Measurements from ENCODE around the gene MRAS.
"Not testable (repeated sequence)": the region's sequence is repeated elsewhere in the genome, so short reads cannot be mapped to it uniquely, and the experiment has no call there.

MRAS gene

DNA sequence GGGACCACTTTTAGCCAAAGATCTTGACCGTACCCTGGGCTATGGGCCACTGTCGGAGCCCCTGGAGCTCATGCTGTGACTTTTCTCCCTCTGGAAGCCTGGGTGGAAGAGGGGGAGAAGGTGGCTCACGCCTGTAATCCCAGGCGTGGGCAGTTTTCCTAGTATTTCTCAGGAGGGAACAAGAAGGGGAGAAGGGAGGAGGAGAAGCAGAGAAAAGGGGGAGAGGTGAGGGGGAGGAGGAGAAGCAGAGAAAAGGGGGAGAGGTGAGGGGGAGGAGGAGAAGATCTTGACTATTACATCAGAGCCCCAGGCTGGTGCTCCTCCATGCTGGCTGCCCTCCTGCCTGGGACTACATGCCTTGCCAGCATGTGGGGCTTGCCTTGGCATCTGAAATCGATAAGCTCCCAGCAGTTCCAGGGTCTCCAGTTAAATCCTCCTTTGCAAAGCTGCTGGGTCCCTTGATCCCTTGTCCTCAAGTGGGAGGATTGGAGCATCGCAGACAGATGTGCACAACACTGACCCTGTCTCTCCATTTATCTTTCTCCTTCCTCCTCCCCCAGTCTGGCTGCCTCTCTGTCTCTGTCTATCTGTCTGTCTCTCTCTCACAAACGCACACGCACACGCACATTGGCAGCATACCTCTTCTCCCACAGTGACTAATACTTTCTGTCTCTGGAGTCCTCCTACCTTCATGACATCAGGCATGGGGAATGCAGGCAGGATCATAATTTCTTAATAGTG lies 41.6 kb downstream of the MRAS start:
- DNase-seq (ENCODE audit: low read depth) = no peak

DNA sequence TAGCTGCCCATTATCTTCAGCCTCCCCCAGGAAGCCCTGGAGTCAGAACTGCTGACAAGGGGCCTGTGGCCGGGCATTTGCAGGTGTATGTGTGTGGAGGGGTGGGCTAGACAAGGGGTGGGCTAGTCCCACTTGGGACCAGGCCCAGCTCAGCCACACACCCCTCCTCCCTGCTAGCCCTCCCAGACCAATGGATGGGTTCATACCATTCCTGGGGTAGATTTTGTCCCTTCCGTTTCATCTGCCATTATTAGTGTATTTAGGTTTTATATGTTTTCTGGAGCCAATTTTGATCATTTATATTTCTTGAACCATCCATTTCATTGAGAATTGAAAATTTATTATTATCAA lies 42.2 kb downstream of the MRAS start:
- DNase-seq (ENCODE audit: low read depth) = no peak

GRCh38 chr3:138394156-138394555 lies 45.8 kb downstream of the MRAS start:
- no peak for DNase-seq (ENCODE audit: low read depth)

- no peak for DNase-seq (ENCODE audit: low read depth)
Measured at GRCh38 chr3:138394686-138395085, 46.3 kb downstream of the MRAS start.

DNA sequence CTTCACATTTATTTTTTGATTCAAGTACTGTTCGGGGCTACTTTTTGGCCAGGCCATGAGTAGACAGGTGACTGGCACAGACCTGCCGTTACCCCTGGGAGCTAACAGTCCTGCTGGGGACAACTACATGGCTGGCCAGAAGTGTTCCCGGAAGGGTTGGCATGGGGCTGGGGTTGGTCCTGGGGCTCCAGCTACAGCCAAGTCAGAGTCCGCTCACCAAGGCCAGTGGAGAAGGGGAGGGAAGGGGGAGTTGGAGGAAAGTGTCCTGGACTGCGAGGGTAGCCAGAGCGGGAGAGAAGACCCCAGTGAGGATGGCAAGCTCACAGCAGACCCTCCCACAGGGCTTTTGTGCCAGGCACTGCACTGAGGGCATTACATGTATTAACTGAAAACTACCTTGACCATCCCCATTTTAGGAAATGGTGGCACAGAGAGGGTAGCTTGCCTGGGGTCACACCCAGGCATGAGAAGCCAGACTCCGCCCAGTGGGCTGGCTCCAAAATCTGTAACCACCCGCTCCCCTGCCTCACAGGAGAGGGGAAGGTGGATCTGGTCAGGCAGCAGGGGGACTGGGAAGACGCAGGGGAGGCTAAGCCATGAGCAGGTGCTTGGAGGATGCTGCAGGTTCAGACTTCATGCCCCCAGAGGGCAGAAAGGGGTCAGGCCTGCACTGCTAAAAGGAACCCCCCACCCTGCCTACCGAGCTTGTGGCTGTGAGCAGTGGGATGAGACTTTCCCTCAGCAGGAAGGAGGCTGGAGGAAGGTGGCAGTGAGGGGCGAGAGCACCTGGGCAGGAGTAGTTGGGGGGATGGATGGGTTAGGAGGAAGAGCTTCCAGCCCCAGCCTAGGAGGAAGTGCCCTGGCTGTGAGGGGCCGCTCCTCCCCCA lies 47.7 kb downstream of the MRAS start:
- no peak for DNase-seq (ENCODE audit: low read depth)

GRCh38 chr3:138396752-138397410 lies 48.5 kb downstream of the MRAS start:
- DNase-seq (ENCODE audit: low read depth) = no peak

DNA sequence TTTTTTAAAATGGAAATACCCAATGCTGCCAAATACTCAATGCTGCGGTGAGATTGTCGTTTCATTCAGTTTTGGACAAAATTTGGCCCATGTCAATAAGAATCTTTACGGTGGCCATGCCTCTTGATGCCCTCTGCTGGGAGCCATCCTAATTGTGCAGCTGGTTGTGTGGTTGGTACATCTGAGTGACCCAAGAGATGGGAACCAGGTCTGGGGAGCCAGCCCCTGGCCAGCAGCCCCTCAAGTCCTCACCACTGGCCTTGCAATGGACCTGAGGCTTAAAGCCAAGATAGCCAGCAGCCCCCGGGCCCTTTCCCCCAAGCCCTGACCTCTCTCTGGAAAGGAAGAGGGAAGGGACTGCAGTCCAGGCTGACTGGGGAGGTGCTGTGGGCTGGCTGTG lies 49.6 kb downstream of the MRAS start:
- no peak for DNase-seq (ENCODE audit: low read depth)

- DNase-seq (ENCODE audit: low read depth) = no peak
Measured at GRCh38 chr3:138398791-138399575, 50.6 kb downstream of the MRAS start.

DNA sequence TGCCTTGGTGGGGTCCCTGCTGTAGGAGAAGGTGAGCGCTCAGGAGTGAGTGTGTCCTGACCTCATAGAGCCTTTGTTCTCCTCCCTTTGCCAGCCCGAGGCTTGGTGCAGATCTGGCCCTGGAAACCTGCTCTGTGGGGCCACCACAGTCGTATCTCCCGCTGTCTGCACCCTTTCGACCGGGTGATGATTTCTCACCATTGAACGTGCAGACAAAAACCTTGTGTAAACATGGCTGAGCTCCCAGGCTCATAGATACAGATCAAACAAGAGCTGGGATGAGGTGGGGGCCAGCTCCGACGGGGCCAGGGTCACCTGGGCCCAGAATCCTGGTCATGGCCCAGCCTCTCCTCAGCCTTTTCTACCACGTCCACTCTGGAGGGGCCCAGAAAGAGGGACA lies 51.4 kb downstream of the MRAS start:
- no peak for DNase-seq (ENCODE audit: low read depth)

DNA sequence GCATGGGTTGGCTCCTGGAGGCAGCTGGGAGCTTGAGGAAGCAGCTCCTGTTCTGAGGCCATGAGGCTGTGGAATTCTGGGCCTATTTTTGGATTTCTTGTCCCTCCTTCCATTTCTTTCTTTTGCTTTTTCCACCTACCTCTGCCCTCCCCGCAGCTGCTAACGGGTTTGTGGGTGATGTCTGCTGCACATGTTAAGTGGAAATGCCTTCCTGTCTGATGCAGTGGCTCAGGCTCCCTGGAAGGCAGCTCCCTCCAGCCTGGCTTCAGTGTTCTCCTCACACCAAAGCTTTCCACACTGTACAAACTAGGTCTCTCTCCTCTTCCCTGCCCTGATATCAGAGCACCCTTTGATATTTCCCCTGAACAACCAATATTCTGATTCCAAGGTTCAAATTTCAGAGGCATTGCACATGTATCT lies 52.3 kb downstream of the MRAS start:
- DNase-seq (ENCODE audit: low read depth) = no peak

- DNase-seq (ENCODE audit: low read depth) = no peak
Measured at GRCh38 chr3:138401834-138402233, 53.5 kb downstream of the MRAS start.

DNA sequence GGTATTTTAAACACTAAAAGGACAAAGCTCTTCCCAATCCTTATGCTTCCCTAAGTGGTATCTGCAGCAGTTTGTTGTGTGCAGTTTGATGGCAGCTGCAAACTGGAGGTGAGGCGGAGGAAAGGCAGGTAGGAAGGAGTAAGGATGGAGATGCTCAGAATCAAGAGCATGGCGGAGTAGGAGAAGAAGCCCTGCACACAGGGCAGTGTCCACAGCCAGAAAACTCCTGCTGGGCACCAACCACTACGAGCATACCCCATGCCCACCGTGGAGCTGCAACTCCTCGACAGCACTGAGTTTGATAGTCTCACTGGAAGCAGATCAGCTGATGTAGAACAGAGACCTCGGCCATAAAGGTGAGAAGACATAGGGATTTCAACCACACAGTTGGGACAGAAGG lies 55.7 kb downstream of the MRAS start:
- no peak for DNase-seq (ENCODE audit: low read depth)

DNA sequence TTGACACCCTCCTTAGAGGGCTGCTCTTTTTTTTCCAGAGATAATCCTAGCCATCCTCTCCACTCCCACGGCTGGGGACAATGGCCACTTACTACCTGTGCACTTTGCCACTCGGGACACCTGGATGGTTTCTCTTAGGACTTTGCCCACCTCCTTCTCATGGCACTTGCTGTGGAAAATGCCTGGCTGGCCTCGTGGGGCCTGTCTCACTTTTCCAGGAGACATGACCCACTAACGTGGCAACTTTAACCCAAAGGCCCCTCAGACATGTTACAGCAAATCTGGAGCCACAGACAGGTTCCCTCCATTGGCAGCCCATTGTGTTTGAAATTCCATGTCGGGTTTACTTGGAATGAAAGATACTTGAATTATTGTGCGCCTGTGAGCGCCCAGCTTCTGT lies 56.6 kb downstream of the MRAS start:
- no peak for DNase-seq (ENCODE audit: low read depth)

DNA sequence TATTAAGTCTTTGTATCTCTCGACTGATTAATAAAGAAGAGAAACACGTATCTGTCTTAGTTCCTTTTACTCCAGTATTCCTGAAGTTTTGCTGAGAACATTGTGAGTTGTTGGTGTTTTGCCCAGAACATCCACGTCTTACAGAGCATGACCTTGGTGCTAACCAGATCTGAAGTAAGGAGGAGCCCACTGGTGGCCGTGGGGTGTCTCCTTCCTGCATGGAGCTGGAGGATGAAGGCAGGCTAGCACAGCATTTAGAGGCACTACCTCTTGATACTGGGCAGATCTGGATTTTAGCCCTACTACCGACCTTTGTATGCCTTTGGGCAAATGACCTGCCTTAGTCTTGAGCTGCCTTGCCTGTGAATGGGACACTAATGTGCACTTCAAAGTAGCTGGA lies 57.1 kb downstream of the MRAS start:
- no peak for DNase-seq (ENCODE audit: low read depth)

- no peak for DNase-seq (ENCODE audit: low read depth)
Measured at GRCh38 chr3:138406606-138407005, 58.2 kb downstream of the MRAS start.

DNA sequence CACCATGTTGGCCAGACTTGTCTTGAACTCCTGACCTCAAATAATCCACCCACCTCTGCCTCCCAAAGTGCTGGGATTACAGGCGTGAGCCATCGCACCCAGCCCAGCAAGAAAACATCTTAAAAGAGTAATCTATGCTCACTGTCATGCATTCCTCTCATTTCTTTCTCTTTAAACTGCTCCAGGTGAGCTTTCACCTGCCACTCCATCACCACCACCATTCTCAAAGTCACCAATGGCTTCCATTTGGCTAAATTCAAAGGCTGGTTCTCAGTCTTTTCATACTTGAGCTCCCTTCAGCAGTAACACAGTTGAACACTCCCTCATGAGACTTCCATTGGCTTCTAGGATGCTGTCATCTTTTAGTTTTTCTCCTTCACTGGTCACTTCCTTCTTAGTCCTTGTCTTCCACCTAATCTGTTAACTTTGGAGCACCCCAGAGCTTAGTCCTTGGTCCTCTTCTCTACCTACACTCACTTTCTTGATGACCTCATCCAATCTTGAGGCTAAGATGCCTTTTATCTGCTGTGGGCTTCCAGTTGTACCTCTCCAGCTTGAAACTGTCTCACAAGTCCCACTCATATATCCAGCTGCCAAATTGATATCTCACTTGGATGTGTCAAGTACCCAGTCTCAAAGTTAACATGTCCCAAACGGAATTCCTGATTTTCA lies 59.0 kb downstream of the MRAS start:
- DNase-seq (ENCODE audit: low read depth) = no peak

DNA sequence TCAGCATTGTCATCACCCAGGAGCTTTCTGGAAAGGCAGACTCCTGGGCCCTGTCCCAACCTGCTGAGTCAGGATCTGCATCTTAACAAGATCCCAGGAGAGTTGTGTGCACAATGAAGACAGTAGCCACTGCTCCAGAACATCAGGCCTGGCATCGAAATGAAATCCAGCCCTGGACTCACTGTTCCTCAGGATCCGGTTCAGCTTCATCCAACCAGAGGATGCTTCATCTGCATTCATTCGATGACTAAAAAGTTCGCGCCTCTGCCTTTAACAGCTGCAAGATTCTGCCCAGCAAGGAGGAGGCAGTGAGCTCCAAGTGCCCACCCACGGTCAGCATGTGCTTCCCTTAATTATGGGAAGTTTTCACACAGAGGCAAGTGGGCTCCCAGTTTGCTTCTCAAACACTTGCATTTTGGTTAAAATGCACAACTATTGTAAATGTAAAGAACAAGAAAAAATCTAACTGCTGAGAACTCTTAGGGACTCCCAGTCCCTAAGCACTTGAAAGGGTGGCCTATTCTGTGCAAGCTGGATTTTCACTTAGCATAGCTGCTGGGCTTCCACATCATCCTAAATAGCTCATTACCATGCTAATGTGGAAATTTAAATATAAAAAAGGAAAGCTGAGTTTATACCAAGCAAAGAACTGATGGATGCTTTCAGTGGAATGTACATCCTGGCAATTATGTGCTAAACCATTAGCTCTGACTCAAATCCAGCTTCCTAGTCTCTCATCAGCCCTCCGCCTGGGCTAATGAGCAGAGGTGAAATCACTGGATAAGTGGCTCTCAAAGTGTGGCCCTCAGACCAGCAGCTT lies 60.6 kb downstream of the MRAS start:
- DNase-seq (ENCODE audit: low read depth) = no peak

DNA sequence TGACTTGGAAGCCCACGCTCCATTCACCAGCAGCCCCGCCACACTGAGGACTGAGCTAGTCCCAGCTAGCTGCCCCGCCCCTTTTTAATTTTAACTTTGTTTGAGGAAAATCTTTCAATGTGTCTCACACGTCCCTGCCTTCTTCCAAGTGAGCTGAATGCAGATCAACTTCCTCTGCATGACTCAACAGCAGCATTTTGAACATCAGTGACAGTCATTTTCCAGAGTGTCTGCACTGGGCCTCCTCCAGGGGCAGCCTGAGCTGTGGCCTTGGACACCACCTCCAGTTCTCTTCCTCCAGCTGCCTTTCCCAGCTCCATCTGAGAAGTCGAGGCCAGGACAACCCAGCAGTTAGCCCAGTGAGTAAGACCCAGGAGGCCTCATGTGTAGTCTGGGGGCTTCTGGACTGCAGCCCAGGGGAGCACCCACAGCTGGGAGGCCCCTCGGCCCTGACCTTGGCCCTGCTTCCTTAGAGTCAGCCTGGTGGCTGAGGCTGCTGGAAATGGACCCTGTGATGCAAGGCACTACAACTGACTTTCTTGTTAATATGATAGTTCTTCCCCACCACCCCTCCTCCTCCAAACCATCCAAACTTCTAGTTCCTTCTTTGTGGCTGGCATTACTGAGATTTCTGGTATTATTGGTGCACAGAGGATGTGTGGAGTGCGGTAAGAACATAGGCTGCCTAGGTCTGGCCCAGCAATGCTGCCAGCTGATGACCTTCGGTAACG lies 64.6 kb downstream of the MRAS start:
- no peak for DNase-seq (ENCODE audit: low read depth)

DNA sequence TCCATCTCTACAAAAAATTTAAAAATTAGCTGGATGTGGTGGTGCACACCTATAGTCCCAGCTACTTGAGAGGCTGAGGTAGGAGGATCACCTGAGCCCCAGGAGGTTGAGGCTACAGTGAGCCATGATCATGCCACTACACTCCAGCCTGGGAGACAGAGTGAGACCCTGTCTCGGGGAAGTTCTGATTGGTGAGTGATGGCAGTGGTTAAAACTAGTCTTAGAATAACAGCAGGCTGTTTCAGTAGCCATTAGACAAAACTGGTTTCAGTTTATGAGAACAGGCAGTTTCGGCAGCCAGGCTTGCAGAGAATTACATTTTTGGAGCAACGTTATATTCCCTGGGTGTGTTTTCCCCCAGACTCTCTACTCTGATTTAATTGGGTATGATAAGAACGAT lies 67.9 kb downstream of the MRAS start:
- DNase-seq (ENCODE audit: low read depth) = not testable (repeated sequence)

- DNase-seq (ENCODE audit: low read depth) = peak; percentile 31
Measured at GRCh38 chr3:138417559-138417982, 69.2 kb downstream of the MRAS start.

Measured in activated gamma-delta T cell treated with anti-CD3 and anti-CD28 coated beads, Interleukin-2, amount 50 U/mL, for 16 hours (primary cell).